GM12873 (cell line): Measurements from ENCODE around the gene NDUFA8.
A peak's percentile ranks its signal among the peaks of the same experiment; 100 is the strongest.

Source experiments
- CTCF ChIP-seq: IDR thresholded peaks from 2 replicates; pipeline ENCODE4 v1.5.1; 2012; ENCODE audit warnings: low read depth, mild to moderate bottlenecking, moderate library complexity, low read length, control low read depth; ENCODE audit not compliant: insufficient read depth; ENCODE audit errors: missing control alignments

Gene NDUFA8

DNA sequence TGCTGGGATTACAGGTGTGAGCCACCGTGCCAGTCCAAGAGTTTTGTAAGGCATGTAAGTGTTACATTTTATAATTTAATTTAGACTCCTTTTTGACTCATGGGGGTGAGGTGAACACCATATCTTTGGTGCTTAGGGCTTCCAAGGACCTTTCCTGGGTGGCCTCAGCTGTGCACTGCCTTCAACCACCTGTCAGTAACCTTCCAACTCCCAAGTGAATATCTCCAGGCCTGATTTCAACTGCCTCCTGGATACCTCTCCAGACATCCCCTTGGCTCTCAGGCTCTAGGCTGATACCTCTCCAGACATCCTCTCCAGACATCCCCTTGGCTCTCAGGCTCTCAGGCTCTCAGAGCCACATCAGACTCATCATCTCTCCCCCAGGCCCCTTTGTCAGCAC, 35.5 kb downstream of the NDUFA8 start:
- TF ChIP-seq CTCF, result no peak

DNA sequence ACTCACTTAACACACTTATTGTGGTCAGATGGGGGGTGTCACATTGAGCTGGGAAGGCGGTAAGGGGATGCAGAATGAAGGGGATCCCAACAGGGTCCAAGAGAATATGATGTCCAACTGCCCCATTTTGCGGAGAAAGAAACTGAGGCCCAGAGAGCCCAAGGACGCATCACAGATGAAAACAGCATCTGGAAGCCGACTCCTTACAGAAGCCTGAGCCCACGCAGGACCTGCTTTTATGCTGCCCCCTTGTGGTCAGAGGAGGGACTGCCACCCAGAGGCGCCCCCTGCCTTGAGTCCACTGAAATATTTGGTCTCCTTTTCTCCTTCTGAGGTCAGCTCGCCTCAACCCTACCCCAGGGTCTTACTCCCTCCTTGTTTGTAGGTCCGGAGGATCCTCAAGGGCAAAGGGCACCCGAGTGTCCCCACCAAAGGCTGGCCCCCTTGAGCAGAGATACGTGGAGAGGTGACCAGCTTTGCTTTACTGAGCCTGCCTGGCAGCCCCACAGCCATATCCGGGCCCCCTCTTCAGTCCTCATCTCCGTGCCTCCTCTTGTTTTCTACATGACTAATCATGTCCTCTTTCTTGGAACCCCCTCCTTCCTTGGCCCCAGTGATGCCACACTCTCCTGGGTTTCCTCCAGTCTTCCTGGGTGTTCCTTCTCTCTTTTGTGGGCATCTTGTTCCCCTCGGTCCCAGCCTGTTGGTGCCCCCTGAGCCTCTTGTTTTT, 36.5 kb downstream of the NDUFA8 start:
- peak; percentile 99 for TF ChIP-seq CTCF

DNA sequence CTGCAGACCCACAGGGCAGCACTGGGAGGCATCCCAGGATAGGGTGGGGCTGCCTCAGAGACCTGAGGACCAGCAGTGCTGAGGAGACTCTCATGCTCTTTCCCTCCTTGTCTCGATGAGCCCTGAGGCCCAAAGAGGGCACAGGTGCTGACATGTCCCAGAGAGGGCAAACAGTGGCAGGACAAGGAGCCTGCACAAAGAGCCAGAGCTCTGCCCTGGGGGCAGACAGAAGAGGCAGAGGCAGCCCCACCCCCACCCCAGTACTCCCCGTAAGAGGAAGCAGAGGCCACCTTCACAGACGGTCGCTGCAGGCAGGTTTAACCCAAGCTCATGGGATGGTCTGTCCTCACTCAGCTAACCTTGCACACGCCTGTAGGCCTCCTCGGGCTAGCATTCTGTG, 37.1 kb downstream of the NDUFA8 start:
- TF ChIP-seq CTCF, result no peak

DNA sequence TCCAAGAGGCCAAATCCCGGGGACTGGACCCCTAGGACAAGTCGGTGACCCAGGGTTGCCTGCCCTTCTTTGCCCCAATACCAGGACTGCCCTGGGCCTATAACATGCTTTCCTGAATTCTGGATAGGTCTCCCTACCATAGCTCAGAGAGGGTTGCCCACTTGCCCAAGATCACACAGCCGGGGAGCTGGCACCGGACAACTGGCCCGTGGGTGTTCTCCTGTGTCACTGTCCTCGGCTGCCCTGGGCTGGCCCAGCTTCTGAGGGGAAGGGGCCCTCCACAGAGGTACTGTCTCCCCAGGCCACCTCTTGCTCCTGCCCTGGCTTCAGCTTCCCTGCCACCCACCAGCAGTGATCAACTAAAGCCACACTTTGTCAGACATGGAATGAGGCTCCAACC, 37.6 kb downstream of the NDUFA8 start:
- no peak for TF ChIP-seq CTCF

DNA sequence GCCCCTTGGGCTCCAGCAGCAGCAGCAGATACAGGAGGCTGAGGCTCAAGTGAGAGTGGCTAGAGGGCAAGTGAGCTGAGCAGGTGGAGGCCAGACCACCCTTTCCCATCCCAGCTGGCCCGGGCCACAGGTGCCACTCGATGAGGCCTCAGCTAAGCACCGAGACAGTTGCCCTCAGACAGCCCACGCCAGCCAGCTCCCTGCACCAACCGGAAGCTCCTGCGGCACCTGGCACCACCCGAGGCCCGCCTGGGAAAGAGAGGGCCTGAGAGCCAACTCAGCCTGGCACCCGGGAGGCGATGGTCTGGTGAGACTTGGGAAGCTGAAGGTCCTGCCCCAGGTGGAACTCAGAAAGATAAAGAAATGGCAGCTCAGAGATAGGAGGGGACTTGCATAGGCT, 38.2 kb downstream of the NDUFA8 start:
- TF ChIP-seq CTCF, result no peak

DNA sequence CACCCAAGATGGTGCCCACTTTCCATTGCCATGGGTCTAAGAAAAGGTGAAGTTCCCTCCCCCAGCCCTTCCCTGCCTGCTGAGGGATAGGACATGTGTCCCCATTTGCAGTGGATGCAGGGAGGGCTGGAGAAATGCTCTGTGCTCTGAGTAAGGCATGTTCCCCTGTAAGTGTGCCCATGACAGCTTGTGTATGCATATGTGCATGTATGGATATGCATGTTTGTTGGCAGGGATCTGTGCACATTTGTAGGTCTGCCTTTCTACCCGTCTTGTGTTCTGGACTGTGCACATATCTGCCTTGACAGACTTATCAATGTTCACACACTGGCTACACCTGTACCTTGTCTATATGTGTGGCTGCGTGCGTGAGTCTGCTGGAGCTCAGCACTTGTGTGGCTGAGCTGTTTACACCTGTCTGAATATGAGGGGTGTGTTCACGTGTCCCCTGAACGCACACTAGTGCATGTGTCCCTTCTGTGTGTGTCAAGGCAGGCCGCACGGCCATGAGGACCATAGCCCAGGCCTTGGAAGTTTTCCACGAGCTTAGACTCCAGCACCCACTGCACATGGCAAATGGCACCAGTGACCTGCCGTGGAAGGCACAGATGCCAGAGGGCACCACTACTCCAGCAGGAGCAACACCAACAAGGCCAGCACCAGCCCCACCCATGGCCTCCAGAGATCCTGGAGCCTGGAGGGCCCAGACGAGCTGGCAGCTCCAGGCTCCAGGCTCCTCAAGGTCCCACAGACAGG, 39.1 kb downstream of the NDUFA8 start:
- no peak for TF ChIP-seq CTCF

DNA sequence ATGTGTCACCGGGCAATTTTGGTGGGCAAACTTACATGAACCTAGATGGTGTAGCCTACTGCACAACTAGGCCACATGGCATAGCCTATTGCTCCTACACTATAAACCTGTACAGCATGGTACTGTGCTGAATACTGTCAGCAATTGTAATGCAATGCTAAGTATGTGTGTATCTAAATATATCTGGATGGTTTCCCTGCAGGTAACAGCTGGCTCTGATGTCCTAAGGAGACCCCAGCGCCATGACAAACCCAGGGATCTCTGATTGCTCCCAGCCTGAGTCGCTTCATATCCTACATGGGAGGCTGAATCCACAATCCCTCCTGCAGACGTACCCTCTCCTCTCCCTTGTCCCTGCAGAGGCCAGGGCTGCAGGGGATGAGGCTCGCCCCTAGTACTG, 39.9 kb downstream of the NDUFA8 start:
- no peak for TF ChIP-seq CTCF
